HG03439 (cell line): ENCODE results near the gene TROAP.
"Not testable (repeated sequence)": the region's sequence is repeated elsewhere in the genome, so short reads cannot be mapped to it uniquely, and the experiment has no call there.

Source experiments
- ATAC-seq: cut with Tn5 transposase; IDR thresholded peaks from one replicate; pipeline ENCODE4 v1.9.1; 2021; ENCODE audit warnings: mild to moderate bottlenecking, moderate library complexity; ENCODE audit not compliant: unreplicated experiment

TROAP gene, protein sequence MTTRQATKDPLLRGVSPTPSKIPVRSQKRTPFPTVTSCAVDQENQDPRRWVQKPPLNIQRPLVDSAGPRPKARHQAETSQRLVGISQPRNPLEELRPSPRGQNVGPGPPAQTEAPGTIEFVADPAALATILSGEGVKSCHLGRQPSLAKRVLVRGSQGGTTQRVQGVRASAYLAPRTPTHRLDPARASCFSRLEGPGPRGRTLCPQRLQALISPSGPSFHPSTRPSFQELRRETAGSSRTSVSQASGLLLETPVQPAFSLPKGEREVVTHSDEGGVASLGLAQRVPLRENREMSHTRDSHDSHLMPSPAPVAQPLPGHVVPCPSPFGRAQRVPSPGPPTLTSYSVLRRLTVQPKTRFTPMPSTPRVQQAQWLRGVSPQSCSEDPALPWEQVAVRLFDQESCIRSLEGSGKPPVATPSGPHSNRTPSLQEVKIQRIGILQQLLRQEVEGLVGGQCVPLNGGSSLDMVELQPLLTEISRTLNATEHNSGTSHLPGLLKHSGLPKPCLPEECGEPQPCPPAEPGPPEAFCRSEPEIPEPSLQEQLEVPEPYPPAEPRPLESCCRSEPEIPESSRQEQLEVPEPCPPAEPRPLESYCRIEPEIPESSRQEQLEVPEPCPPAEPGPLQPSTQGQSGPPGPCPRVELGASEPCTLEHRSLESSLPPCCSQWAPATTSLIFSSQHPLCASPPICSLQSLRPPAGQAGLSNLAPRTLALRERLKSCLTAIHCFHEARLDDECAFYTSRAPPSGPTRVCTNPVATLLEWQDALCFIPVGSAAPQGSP

GRCh38 chr12:49322708-49323523, at the start of gene TROAP:
Gene TROAP (plus strand): TSS chr12:49323255. CDS start chr12:49323609, 354 bp downstream.
- ATAC-seq: peak; percentile 98

GRCh38 chr12:49273726-49274395, 49.2 kb upstream of the TROAP start:
- no peak for ATAC-seq

DNA sequence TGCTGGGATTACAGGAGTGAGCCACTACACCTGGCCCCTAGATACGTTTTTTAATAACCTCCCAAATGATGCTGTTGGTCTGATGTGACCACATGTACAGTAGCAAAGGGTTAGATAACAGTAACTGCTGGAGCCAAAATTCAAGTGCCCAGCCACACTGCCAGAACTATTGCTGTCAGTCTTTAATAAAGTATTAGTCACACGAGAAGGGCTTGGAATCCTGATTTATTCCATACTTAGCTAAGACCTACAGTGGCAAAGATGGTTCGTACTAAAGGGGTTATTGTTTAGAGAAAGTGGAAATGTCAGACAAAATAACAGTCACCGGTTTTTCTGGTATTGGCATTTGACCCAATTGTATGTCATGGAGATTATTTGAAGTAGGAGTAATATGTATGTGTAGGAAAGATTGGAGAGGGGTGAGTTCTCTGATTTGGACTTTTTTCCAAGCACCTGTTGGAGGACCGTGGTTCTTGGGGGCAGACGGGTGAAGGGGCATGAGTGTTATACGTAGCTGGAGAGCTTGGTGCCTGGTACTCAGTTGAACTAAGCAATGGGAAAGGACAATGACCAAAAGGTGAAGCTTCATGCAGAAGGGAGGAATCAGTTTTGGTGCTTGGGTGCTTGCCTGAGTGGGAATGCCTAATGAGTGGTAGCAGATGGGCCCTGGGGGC, 48.5 kb upstream of the TROAP start:
- no peak for ATAC-seq

DNA sequence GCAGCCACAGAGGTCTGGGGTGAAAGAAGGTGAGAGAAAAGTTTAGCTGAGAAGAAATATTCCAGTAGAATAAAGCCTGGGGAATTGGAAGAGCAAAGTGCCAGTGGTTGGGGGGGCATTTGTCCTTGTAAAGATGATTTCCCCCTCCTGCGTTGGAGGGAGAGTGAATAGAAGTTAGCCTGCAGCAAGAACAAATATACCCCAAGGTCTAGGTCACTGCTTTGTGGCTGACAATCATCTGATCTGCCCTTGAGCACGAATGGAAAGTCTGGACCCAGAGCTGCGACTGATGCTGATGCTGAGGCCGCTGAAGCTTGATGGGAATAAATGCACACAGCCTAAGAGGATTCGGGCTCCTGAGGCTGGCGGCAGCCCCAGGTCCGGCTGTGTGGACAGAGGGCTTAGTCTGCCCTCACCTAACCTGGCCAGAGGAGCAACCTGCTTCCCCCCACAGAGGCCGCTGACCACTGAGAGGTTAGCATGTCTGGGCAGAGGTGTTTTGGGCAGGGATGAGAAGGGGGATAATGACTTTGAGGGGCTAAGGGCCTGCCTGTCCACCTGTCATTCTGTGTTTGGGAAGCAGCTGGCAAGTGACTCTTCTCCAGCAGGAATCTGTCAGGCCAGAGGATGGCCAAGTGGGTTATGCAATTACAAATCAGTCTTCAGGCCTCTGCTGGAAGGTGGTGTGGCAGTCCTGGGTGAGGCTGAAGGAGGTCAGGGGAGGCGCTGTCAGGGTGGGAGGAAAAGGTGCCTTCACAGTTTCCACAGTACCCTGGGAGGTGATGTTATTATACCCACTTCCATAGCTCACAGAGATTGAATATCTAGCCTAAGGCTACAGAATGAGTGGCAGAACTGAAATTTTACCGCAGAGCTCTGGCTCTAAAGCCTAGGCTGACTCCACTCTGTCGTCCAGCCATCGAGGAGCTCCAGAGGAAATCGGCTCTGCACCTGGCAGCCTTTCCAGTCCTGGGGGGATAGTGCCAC, 46.5 kb upstream of the TROAP start:
- ATAC-seq: no peak

- ATAC-seq: no peak
These were observed 45.6 kb upstream of the TROAP start for GRCh38 chr12:49277466-49277865.

GRCh38 chr12:49279706-49280159, 43.3 kb upstream of the TROAP start:
- no peak for ATAC-seq

GRCh38 chr12:49280545-49280944, 42.5 kb upstream of the TROAP start:
- ATAC-seq: not testable (repeated sequence)

- ATAC-seq: no peak
These were observed 40.8 kb upstream of the TROAP start for GRCh38 chr12:49282302-49282701.

DNA sequence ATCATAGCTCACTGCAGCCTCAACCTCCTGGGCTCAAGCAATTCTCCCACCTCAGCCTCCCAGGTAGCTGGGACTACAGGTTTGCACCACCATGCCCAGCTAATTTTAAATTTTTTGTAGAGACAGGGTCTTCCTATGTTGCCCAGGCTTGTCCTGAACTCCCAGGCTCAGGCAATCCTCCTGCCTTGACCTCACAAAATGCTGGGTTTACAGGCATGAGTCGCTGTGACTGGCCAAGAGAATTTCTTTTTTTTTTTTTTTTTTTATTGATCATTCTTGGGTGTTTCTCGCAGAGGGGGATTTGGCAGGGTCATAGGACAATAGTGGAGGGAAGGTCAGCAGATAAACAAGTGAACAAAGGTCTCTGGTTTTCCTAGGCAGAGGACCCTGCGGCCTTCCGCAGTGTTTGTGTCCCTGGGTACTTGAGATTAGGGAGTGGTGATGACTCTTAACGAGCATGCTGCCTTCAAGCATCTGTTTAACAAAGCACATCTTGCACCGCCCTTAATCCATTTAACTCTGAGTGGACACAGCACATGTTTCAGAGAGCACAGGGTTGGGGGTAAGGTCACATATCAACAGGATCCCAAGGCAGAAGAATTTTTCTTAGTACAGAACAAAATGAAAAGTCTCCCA, 40.2 kb upstream of the TROAP start:
- not testable (repeated sequence) for ATAC-seq

GRCh38 chr12:49283541-49284429, 39.3 kb upstream of the TROAP start:
- ATAC-seq: no peak

GRCh38 chr12:49284672-49285071, 38.4 kb upstream of the TROAP start:
- ATAC-seq: no peak

DNA sequence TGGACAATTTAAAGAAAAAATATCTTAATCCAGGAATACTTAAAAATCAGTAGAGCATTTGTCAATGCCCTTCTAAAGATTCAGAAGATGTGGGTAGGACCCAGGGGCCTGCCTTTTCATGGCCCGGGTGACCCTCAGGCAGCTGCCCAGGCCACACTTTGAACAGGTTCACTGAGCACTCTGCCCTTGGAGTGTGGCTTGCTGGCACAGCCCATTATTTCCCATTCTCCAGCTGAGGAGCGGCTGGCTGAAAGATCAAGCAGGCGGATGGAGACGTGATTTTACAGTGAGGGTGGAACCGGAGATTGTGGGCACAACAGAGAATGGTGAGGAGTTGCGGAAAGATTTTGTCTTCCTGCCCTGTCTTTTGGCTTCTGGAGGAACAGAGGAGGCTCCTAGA, 35.2 kb upstream of the TROAP start:
- no peak for ATAC-seq

GRCh38 chr12:49288412-49288853, 34.6 kb upstream of the TROAP start:
- ATAC-seq: no peak

DNA sequence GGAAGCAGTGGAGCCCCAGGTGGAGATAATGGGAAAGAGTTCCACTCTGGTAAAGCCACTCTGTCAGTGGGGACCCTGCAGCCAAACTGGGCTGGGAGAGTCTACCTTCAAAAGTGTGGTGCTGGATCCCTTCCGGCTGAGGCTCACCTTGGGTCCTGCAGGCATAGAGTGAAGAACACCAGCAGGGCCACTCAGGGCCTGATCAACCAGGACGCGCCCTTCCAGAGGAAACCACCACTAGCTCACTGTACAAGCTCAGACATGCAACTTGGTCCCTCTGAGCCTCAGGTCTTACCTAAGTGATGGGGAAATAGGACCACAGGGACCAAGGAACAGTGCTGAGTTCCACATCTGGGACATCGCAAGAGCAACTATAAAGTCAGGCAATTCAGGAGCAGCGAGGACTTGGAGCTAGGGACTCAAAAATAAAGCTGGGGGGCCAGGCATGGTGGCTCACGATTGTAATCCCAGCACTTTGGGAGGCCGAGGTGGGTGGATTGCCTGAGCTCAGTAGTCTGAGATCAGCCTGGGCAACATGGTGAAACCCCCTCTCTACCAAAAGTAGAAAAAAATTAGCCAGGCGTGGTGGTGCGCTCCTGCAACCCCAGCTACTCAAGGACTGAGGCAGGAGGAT, 34.0 kb upstream of the TROAP start:
- no peak for ATAC-seq

- ATAC-seq: no peak
These were observed 30.4 kb upstream of the TROAP start for GRCh38 chr12:49292729-49293055.

DNA sequence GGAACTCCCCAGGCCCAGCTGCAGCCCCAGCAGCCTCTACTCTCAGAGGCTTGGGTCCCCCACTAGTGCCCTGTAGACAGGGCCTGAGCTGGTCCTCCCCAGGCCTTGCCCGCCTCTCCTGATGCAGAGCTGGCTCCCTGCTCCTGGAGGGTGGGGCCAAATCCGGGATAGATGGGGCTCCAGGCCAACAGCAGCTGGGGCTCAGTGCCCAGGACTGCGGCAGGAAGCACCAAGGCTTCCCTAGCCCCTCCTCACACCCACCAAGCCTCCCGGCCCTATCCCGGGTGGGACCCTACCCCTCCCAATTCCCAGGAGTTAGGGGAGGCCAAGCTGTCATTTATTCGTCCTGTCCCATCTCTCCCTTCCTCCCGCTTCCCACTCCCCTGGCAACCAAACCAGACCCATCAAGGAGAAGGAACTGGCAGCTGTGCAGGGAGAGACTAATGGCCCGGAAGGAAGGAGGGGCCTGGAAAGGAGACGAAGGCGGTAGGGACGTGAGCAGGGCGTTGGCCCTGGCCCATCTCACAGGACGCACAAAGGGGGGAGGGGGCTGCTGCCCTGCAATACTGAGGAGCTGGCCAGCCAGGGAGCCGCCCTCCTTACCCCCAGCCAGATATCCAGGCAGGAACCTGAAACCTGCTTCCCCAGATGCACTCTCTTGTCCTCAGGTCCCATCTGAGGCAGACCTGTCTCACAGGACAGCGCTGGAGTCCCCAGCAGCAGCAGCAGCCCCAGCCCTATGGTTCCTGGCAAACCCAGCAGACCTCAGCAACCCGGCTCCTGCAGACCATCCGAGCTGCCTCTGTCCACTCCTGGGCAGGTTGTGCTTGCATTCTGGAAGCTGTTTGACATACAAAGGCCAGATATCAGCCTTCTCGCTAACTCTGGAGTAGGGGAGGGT, 29.7 kb upstream of the TROAP start:
- no peak for ATAC-seq
